Ascending aorta (tissue), 2 donors: ENCODE data around the gene DDR2. TPM values are rescaled to one million over a fixed set of nuclear protein-coding genes. Genes with fewer than 3 reads are reported as not detected.
A peak's percentile ranks its signal among the peaks of the same experiment; 100 is the strongest.

Source experiments
- DNase-seq, 2 donors: peaks; one replicate each; pipeline ENCODE4 v3.0.0-alpha.2; 2019; ENCODE audit warnings: low spot score in 2 of 2
- H3K27ac ChIP-seq, 2 donors: fragments of 200-600 bp; sonication (generic); one replicate each; pipeline ENCODE4 v1.5.1; 2016 to 2017; ENCODE audit warnings: mild to moderate bottlenecking in 1 of 2
- H3K27me3 ChIP-seq: fragments of 200-600 bp; sonication (generic); one replicate; pipeline ENCODE4 v1.5.1; 2017
- H3K36me3 ChIP-seq, 2 donors: fragments of 200-600 bp; sonication (generic); one replicate each; pipeline ENCODE4 v1.5.1; 2016
- H3K4me1 ChIP-seq, 2 donors: fragments of 200-600 bp; sonication (generic); one replicate each; pipeline ENCODE4 v1.5.1; 2016 to 2017; ENCODE audit warnings: mild to moderate bottlenecking in 1 of 2
- H3K4me3 ChIP-seq, 2 donors: fragments of 200-600 bp; sonication (generic); one replicate each; pipeline ENCODE4 v1.5.1; 2016 to 2017; ENCODE audit warnings: mild to moderate bottlenecking in 1 of 2
- H3K9me3 ChIP-seq, 2 donors: fragments of 200-600 bp; sonication (generic); one replicate each; pipeline ENCODE4 v1.5.1; 2016
- intact Hi-C: fragments of 100-400 bp; cut with DNase I; formaldehyde crosslinking; loops from one replicate; pipeline ENCODE4 v1.15.1; 2023
- total RNA-seq: library from RNA; depleted of rRNA; stranded (reverse); fragments of >200 nt; gene quantifications from one replicate; pipeline ENCODE4 v1.1.0, GENCODE V29; 2016
- TF ChIP-seq, protein P1 (sequence below), 3 experiments: fragments of 200-600 bp in 2 of 3; fragments of 450-650 bp in 1 of 3; sonication (generic) in 2 of 3; IDR thresholded peaks; one replicate each; pipeline ENCODE4 v1.5.1; 2016 to 2019; ENCODE audit warnings: antibody characterized with exemption in 3 of 3, mild to moderate bottlenecking in 1 of 3, moderate library complexity in 1 of 3

Gene DDR2
- total RNA-seq, 1 donor from 2014 or later = 77.9 TPM

DNA sequence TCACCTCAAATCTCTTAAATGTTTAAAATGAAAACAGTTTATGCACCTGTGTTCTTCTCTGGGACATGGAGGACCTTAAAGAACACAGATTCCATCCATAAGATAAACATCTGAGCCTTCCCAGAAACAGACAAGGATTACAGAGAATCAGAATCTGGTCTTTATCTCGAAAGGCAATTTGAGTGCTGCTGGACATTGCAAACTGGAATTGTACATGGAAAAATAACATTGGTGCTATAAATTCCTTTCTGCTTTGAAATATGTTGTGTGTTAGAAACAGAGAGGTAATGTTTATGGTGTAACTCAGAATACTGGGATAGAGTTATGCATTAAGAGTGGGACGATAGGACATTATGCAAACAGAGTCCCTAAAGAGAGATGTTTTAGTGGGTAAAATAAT is 6.6 kb upstream of the DDR2 start:
- Histone ChIP-seq H3K27ac (peak overlapping the region; percentile 56 to 58), H3K4me1 (peaks cover 0 to 7% of the 10 kb centered on the region in 2 donors), H3K27me3 (no peaks in the 10 kb centered on the region), H3K36me3 (no peaks in the 10 kb centered on the region), H3K9me3 (no peaks in the 10 kb centered on the region), H3K4me3 (no peak overlapping the region)
- TF ChIP-seq, protein P1, sequence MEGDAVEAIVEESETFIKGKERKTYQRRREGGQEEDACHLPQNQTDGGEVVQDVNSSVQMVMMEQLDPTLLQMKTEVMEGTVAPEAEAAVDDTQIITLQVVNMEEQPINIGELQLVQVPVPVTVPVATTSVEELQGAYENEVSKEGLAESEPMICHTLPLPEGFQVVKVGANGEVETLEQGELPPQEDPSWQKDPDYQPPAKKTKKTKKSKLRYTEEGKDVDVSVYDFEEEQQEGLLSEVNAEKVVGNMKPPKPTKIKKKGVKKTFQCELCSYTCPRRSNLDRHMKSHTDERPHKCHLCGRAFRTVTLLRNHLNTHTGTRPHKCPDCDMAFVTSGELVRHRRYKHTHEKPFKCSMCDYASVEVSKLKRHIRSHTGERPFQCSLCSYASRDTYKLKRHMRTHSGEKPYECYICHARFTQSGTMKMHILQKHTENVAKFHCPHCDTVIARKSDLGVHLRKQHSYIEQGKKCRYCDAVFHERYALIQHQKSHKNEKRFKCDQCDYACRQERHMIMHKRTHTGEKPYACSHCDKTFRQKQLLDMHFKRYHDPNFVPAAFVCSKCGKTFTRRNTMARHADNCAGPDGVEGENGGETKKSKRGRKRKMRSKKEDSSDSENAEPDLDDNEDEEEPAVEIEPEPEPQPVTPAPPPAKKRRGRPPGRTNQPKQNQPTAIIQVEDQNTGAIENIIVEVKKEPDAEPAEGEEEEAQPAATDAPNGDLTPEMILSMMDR (IDR thresholded peaks at IDR 0.05) = no peak
- intact Hi-C loops = no loop called here
- DNase-seq = no peak

DNA sequence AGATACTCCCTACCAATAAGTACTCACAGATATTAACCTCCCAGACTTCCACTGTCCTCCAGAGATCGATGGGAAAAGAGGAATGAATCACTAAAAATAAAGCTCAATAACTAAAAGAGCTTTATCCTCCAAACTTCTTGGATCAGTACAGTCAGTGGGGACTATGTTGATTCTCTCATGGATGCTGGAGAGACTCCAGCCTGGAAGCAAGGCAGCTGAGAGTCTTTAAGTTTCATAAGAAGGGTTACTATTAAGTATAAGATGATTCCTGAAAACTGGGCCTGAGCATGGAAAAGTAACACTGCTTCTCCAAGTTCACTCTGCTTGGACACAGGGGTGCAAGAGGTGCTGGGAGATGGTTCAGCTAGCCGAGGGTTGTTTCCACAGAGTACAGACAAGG is 6.2 kb upstream of the DDR2 start:
- H3K27me3 ChIP-seq = no peaks in the 10 kb centered on the region
- no peaks in the 10 kb centered on the region for H3K36me3 ChIP-seq
- peak overlapping the region; percentile 56 to 58 for H3K27ac ChIP-seq
- peaks cover 0 to 10% of the 10 kb centered on the region in 2 donors for H3K4me1 ChIP-seq
- TF ChIP-seq, protein P1 (IDR thresholded peaks at IDR 0.05) = no peak
- H3K4me3 ChIP-seq = peak overlapping the region in 1 of 2 donors; percentile 47
- H3K9me3 ChIP-seq = no peaks in the 10 kb centered on the region
- no peak for DNase-seq
- intact Hi-C loops = no loop called here

DNA sequence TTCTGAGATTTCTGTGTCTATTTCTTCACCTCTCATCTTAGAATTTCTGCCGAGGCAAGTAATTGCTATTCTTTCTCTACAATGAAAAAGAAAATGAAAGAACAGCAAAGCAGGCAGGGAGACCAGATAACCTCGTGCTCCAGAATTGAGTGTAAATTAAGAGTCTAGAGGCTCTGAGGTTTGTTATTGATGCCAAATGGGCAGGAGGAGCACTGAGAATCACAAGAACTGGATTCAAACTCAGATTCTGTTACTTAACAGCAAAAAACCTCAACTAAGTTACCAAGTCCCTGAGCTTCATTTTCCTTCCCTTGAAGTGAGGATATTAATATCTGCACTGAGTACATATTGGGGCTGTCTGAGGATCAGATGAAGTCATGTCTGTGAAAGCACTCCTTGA is 5.5 kb upstream of the DDR2 start:
- H3K36me3 ChIP-seq = no peaks in the 10 kb centered on the region
- peaks cover 0 to 12% of the 10 kb centered on the region in 2 donors for H3K4me1 ChIP-seq
- H3K27me3 ChIP-seq = no peaks in the 10 kb centered on the region
- TF ChIP-seq, protein P1 (IDR thresholded peaks at IDR 0.05) = no peak
- peak overlapping the region; percentile 18 to 47 for H3K4me3 ChIP-seq
- intact Hi-C loops = no loop called here
- H3K9me3 ChIP-seq = no peaks in the 10 kb centered on the region
- DNase-seq = no peak
- peak overlapping the region; percentile 56 to 58 for H3K27ac ChIP-seq

DNA sequence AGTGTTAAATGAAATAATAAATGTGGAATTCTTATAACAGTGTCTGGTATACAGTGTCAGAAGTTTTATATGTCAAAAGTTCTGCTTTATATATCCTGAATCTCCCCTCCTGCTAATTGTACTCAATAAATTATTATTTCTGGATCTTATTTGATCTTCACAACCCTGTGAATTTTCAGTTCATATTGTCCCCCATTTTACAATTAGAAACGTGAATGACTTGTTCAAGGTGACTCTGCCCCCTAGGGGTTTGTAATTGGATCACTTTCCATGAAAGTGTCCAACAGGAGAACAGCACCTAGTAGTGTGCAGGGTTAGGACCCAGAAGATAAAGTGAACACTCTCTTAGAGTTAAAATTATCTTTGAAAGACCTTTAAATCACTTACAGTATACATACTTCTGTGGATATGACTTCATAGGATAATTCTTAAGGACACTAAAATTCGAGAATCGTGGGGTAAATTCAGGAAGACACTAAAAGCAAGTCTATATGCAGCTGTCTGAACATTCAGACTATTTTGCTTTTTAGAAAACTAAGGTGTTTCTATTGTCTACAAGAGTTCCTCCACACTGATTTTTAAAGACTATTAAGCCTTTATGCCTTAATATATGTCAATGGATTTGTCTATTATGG is 4.5 kb upstream of the DDR2 start:
- Histone ChIP-seq H3K27me3 (no peaks in the 10 kb centered on the region), H3K9me3 (no peaks in the 10 kb centered on the region), H3K4me1 (peaks cover 0 to 12% of the 10 kb centered on the region in 2 donors), H3K4me3 (no peak overlapping the region), H3K27ac (peak overlapping the region; percentile 56 to 58), H3K36me3 (no peaks in the 10 kb centered on the region)
- intact Hi-C loops = no loop called here
- no peak for DNase-seq
- TF ChIP-seq, protein P1 (IDR thresholded peaks at IDR 0.05) = peak in 2 of 3 experiments; percentile 18 to 43

DNA sequence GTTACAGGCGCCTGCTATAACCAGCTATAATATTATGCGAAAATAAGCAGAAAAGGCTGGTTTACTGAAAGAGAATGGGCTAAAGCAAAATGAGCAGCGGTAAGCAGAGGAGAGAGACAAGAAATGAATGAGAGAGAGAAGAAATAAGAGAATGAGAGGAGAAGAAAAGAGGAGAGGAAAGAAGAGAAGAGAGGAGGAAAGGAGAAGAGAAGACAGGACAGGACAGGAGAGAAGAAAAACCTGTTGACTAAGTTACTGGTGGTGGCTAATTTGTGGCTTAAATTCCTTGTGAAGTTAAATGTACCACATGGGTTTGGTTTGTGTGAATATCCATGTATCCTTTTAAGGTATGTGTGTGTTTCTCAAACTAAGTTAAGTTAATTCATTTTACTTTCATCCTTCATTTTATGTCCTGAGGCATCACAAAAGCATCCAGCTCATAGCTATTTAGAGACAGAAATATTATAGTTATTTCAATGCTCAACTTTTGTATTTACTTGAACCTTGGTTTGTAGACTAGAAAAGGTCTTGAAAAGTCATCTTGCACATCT is 3.1 kb upstream of the DDR2 start:
- H3K4me3 ChIP-seq = no peak overlapping the region
- peak overlapping the region in 1 of 2 donors; percentile 90 for H3K27ac ChIP-seq
- H3K4me1 ChIP-seq = peaks cover 0 to 12% of the 10 kb centered on the region in 2 donors
- no peak for DNase-seq
- H3K9me3 ChIP-seq = no peaks in the 10 kb centered on the region
- intact Hi-C loops = no loop called here
- TF ChIP-seq, protein P1 (IDR thresholded peaks at IDR 0.05) = no peak
- no peaks in the 10 kb centered on the region for H3K36me3 ChIP-seq
- H3K27me3 ChIP-seq = no peaks in the 10 kb centered on the region
